Stimulated activated CD8-positive, alpha-beta memory T cell treated with anti-CD3 and anti-CD28 coated beads, Interleukin-7, amount 100 ng/mL, for 24 hours (primary cell): ENCODE results near the gene PJA1.

Experiments used
- DNase-seq: peaks from one replicate; pipeline ENCODE4 v3.0.0-alpha.2; 2020; ENCODE audit warnings: low read depth

PJA1 gene

GRCh38 chrX:69163936-69164741 is 1.1 kb downstream of the PJA1 start:
- DNase-seq, result peak; percentile 4

- DNase-seq, result no peak
These were observed 2.8 kb downstream of the PJA1 start for GRCh38 chrX:69162361-69162865.

GRCh38 chrX:69161786-69162349 is 3.4 kb downstream of the PJA1 start:
- no peak for DNase-seq

- DNase-seq, result no peak
These were observed 3.9 kb downstream of the PJA1 start for GRCh38 chrX:69161371-69161770.

- DNase-seq, result no peak
These were observed 6.9 kb downstream of the PJA1 start for GRCh38 chrX:69158166-69158980.

- no peak for DNase-seq
These were observed 8.6 kb downstream of the PJA1 start for GRCh38 chrX:69156638-69157037.

- DNase-seq, result no peak
These were observed 9.3 kb downstream of the PJA1 start for GRCh38 chrX:69155786-69156520.

- DNase-seq, result no peak
These were observed 11.2 kb downstream of the PJA1 start for GRCh38 chrX:69154051-69154450.

GRCh38 chrX:69153060-69153730 is 12.1 kb downstream of the PJA1 start:
- DNase-seq, result no peak

GRCh38 chrX:69152417-69152841 is 12.8 kb downstream of the PJA1 start:
- DNase-seq, result no peak

GRCh38 chrX:69151866-69152284 is 13.4 kb downstream of the PJA1 start:
- no peak for DNase-seq

GRCh38 chrX:69150281-69150960 is 14.8 kb downstream of the PJA1 start:
- no peak for DNase-seq

GRCh38 chrX:69149466-69150280 is 15.6 kb downstream of the PJA1 start:
- DNase-seq, result no peak

- no peak for DNase-seq
These were observed 16.3 kb downstream of the PJA1 start for GRCh38 chrX:69148946-69149345.

- DNase-seq, result no peak
These were observed 18.5 kb downstream of the PJA1 start for GRCh38 chrX:69146739-69147138.

GRCh38 chrX:69145714-69146113 is 19.5 kb downstream of the PJA1 start:
- DNase-seq, result no peak

- DNase-seq, result no peak
These were observed 20.2 kb downstream of the PJA1 start for GRCh38 chrX:69144838-69145680.

GRCh38 chrX:69143530-69143929 is 21.7 kb downstream of the PJA1 start:
- no peak for DNase-seq
